SH-SY5Y (cell line): ENCODE data around the gene MT4.

ENCODE experiments used
- GATA2 ChIP-seq: IDR thresholded peaks from 2 replicates; pipeline ENCODE4 v1.6.1; 2011; ENCODE audit warnings: mild to moderate bottlenecking, low read depth, low read length
- GATA3 ChIP-seq: IDR thresholded peaks from 2 replicates; pipeline ENCODE4 v1.6.1; 2011; ENCODE audit warnings: low read depth, mild to moderate bottlenecking, low read length, moderate library complexity

GRCh38 chr16:56605475-56605874 lies 40.6 kb downstream of the MT4 start:
- TF ChIP-seq GATA3 (no peak), GATA2 (no peak)
